AG04450 (cell line): ENCODE measurements around the gene PHF21B. TPM values are rescaled to one million over a fixed set of nuclear protein-coding genes. Genes with fewer than 3 reads are reported as not detected.

ENCODE experiments used
- CTCF ChIA-PET: fragments of 300-600, 350-600 bp; formaldehyde crosslinking; extraction: SDS; loops from one replicate; lab custom pipeline; 2022; ENCODE audit warnings: antibody characterized with exemption, inconsistent platforms; lab: Charles Lee
- POLR2A ChIA-PET: fragments of 350-600 bp; formaldehyde crosslinking; extraction: SDS; loops from one replicate; lab custom pipeline; 2021; ENCODE audit warnings: antibody characterized with exemption, inconsistent platforms; lab: Yijun Ruan, JAX
- DNase-seq: peaks from one replicate; pipeline ENCODE4 v3.0.0-alpha.2; 2011; ENCODE audit warnings: low read depth, low spot score
- H3K27ac ChIP-seq: one replicate; pipeline ENCODE4 v1.5.1; 2012; ENCODE audit warnings: low read depth, low read length, control low read depth
- H3K27me3 ChIP-seq: one replicate; pipeline ENCODE4 v1.6.0; 2012; ENCODE audit warnings: low read length; ENCODE audit not compliant: control insufficient read depth, insufficient read depth
- H3K4me3 ChIP-seq: 2 replicates; pipeline ENCODE4 v1.5.1; 2011; ENCODE audit warnings: mild to moderate bottlenecking, low read depth, low read length, control low read depth
- H3K9me3 ChIP-seq: 2 replicates; pipeline ENCODE4 v1.5.1; 2012; ENCODE audit warnings: low read length; ENCODE audit not compliant: control insufficient read depth, insufficient read depth
- polyA plus RNA-seq: library from polyadenylated mRNA; depleted of rRNA; stranded (reverse); fragments of >200 nt; gene quantifications from 2 replicates; pipeline ENCODE4 v1.2.3, GENCODE V29; 2011
- TF ChIP-seq, protein P1 (sequence below): IDR thresholded peaks from 2 replicates; pipeline ENCODE4 v1.5.1; 2011; ENCODE audit warnings: low read depth, low read length, control low read depth, inconsistent platforms

Gene PHF21B
- polyA plus RNA-seq, 1 experiment, result not detected

DNA sequence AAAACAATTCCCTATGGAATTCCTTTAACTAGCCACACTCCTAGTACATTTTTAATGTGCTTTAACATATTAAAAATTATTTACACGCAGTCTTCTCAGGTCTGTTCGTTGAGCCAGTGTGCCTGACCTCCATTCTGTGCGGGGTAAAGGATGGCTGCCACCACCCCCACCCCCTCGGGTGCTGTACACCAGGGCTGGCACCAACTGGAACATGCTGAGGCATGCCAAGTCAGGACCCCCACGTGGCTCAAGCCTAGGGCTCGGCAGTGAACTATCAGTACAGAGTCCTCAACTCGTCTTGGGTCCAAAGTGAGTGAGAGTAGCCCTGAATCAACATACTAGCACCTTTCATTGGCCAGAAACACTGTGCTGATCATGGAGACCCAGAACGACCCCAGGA, 32.5 kb upstream of the PHF21B start:
- TF ChIP-seq, protein P1, sequence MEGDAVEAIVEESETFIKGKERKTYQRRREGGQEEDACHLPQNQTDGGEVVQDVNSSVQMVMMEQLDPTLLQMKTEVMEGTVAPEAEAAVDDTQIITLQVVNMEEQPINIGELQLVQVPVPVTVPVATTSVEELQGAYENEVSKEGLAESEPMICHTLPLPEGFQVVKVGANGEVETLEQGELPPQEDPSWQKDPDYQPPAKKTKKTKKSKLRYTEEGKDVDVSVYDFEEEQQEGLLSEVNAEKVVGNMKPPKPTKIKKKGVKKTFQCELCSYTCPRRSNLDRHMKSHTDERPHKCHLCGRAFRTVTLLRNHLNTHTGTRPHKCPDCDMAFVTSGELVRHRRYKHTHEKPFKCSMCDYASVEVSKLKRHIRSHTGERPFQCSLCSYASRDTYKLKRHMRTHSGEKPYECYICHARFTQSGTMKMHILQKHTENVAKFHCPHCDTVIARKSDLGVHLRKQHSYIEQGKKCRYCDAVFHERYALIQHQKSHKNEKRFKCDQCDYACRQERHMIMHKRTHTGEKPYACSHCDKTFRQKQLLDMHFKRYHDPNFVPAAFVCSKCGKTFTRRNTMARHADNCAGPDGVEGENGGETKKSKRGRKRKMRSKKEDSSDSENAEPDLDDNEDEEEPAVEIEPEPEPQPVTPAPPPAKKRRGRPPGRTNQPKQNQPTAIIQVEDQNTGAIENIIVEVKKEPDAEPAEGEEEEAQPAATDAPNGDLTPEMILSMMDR, result no peak
- Histone ChIP-seq H3K4me3 (no peak overlapping the region), H3K27ac (no peak overlapping the region), H3K9me3 (no peaks in the 10 kb centered on the region; the same call in 1 of the 2 replicates), H3K27me3 (peaks cover 13% of the 10 kb centered on the region)
- POLR2A ChIA-PET, result no interaction called here
- DNase-seq, result no peak
- CTCF ChIA-PET, result no interaction called here

DNA sequence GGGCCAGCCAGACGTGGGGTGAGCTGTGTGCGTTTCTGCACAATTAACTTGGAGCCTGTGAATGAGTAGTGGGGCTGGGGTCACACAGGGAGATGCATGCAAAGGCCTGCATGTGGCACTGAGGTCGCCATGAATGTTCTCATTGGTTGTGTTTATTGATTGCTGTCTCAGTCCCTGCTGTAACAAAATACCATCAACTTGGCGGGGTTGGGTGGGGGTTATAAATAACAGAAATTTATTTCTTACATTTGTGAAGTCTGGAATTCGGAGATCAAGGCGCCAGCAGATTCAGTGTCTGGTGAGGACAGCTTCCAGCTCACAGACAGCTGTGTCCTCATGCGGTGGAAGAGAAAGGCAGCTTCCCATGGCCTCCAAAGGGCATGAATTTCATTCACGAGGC, 29.3 kb upstream of the PHF21B start:
- Histone ChIP-seq H3K9me3 (peaks cover 4% of the 10 kb centered on the region), H3K4me3 (no peak overlapping the region), H3K27me3 (peaks cover 22% of the 10 kb centered on the region), H3K27ac (no peak overlapping the region)
- CTCF ChIA-PET, result no interaction called here
- no peak for DNase-seq
- POLR2A ChIA-PET, result interaction anchor here (0.8 kb wide), 1 partner anchor 1188 kb away, joined by 5 read pairs; no protein-coding TSS in a partner anchor
- TF ChIP-seq, protein P1, result no peak

DNA sequence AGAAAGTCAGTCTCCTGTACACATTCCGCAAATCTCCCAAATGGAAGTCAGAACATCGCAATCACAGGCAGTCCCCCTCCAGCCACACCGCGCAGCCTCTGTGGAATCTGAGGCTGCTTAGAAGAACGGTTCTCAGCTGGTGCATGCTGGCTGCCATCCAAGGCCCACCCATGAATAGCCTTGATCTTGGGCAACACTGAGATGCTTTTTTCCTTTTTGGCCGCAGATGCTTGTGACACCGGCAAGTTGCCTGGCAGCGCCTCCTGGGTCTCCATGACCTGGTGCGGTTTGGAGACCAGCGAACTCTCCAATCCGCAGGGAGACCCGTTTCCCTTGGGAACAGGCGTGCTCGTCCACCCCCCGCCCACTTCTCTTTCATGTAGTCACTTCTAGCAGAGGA, 26.3 kb upstream of the PHF21B start:
- H3K9me3 ChIP-seq, result peaks cover 4% of the 10 kb centered on the region; the same call in 1 of the 2 replicates
- H3K4me3 ChIP-seq, result no peak overlapping the region
- POLR2A ChIA-PET, result no interaction called here
- TF ChIP-seq, protein P1, result no peak
- DNase-seq, result no peak
- H3K27ac ChIP-seq, result no peak overlapping the region
- peaks cover 17% of the 10 kb centered on the region for H3K27me3 ChIP-seq
- CTCF ChIA-PET, result no interaction called here

DNA sequence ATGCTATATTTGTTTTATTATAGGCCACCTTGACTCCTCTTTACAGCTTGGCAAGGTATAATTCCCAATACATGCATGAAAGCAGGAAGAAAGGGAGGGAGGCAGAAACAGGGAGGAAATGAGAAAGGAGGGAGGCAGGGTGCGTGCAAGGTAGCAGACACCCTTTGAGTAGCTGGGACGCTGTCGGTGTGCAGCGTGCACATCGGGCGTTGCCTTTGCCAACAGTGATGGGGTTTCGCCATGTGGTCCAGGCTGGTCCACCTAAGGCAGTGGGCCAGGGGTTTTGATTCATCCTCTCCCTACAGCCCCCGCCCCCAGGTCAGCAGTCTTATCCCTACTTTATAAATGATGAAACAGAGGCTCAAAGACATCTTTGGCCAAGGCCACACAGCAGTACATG, 25.0 kb upstream of the PHF21B start:
- Histone ChIP-seq H3K27ac (no peak overlapping the region), H3K9me3 (peaks cover 4% of the 10 kb centered on the region; the same call in 1 of the 2 replicates), H3K27me3 (peaks cover 22% of the 10 kb centered on the region), H3K4me3 (no peak overlapping the region)
- DNase-seq, result no peak
- ChIA-PET CTCF (no interaction called here), POLR2A (no interaction called here)
- TF ChIP-seq, protein P1, result no peak

DNA sequence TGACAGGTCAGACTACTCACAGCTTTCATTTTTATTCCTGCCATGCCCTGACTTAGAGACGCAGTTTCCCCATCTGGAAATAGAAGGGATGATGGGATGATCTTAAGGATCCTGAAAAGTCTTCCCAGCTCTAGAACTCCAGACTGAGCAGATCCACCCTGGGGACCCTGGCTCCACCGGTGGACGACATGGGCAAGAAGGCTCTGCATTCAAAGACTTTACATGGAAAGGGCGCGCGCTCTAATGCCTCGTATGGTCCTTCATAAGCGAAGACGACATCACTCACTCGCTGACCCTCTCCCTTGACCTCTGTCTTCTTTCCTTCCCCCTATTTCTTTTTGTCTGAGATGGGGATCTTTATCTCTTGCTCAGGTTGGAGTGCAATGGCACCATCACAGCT, 24.4 kb upstream of the PHF21B start:
- ChIA-PET POLR2A (no interaction called here), CTCF (no interaction called here)
- H3K4me3 ChIP-seq, result no peak overlapping the region
- H3K9me3 ChIP-seq, result peaks cover 4% of the 10 kb centered on the region; the same call in 1 of the 2 replicates
- TF ChIP-seq, protein P1, result no peak
- H3K27ac ChIP-seq, result no peak overlapping the region
- peaks cover 28% of the 10 kb centered on the region for H3K27me3 ChIP-seq
- DNase-seq, result no peak
